Stomach (tissue), 9 donors: ENCODE results near the gene TRAF1. TPM values are rescaled to one million over a fixed set of nuclear protein-coding genes. Genes with fewer than 3 reads are reported as not detected.

Source experiments
- DNase-seq, 2 donors: peaks; one replicate each; pipeline versions ENCODE4 v3.0.0 to v3.0.0-alpha.2; 2013 to 2019
- H3K27ac ChIP-seq, 5 donors: fragments of 200-600 bp in 4 of 5; sonication (generic) in 4 of 5; one replicate each; pipeline ENCODE4 v1.5.1; 2013 to 2019; ENCODE audit warnings: mild to moderate bottlenecking in 1 of 5, moderate library complexity in 1 of 5
- H3K27me3 ChIP-seq, 3 donors: fragments of 200-600 bp; sonication (generic); one replicate each; pipeline ENCODE4 v1.5.1; 2017 to 2019; ENCODE audit warnings: mixed run types in 1 of 3
- H3K36me3 ChIP-seq, 4 donors: fragments of 200-600 bp; sonication (generic); 1 replicate in 3 of 4; 2 replicates in 1 of 4; pipeline ENCODE4 v1.5.1; 2016 to 2019
- H3K4me1 ChIP-seq, 4 donors: fragments of 200-600 bp; sonication (generic); one replicate each; pipeline ENCODE4 v1.5.1; 2016 to 2019
- H3K4me3 ChIP-seq, 4 donors: fragments of 200-600 bp; sonication (generic) in 3 of 4; one replicate each; pipeline ENCODE4 v1.5.1; 2016 to 2019; ENCODE audit warnings: mild to moderate bottlenecking in 1 of 4
- H3K9me3 ChIP-seq, 4 donors: fragments of 200-600 bp; sonication (generic); one replicate each; pipeline ENCODE4 v1.5.1; 2016 to 2019
- CTCF ChIP-seq, 7 experiments: fragments of 450-650 bp in 4 of 7; fragments of 200-600 bp in 3 of 7; sonication (generic) in 3 of 7; IDR thresholded peaks; one replicate each; pipeline ENCODE4 v1.5.1; 2016 to 2019; ENCODE audit warnings: antibody characterized with exemption in 7 of 7, control low read depth in 2 of 7, mild to moderate bottlenecking in 1 of 7
- EP300 ChIP-seq: sonication (generic); formaldehyde crosslinking; IDR thresholded peaks from one replicate; pipeline ENCODE4 v1.6.1; 2017; ENCODE audit warnings: antibody characterized with exemption
- POLR2A ChIP-seq, 4 donors: fragments of 450-650 bp; IDR thresholded peaks; one replicate each; pipeline ENCODE4 v1.6.1; 2016; ENCODE audit warnings: antibody characterized with exemption in 4 of 4, control low read depth in 2 of 4, mild to moderate bottlenecking in 1 of 4, moderate library complexity in 1 of 4
- POLR2AphosphoS5 ChIP-seq, 3 donors: sonication (generic); formaldehyde crosslinking; IDR thresholded peaks; one replicate each; pipeline ENCODE4 v1.6.1; 2016; ENCODE audit warnings: antibody characterized with exemption in 3 of 3
- WGBS, 5 donors: extraction: QIAGEN DNeasy Blood & Tissue Kit in 3 of 5; methylation state at CpG; one replicate each; pipeline versions ENCODE4 v1.1.5 to v1.1.7; 2013 to 2018; 5-methylcytosine and 5-hydroxymethylcytosine counted together
- intact Hi-C: fragments of 100-400 bp; cut with DNase I; formaldehyde crosslinking; loops from one replicate; pipeline ENCODE4 v1.15.1; 2023; ENCODE audit warnings: low total_unique reads
- polyA plus RNA-seq, 3 donors: library from polyadenylated mRNA; stranded (reverse); fragments of 200-250 nt; gene quantifications; one replicate each; pipeline ENCODE4 v1.2.3, GENCODE V29; 2013
- total RNA-seq, 5 donors: library from RNA; depleted of rRNA; stranded (reverse); fragments of >200 nt; gene quantifications; one replicate each; pipeline versions ENCODE4 v1.1.0 to v1.2.3, GENCODE V29; 2014 to 2016
- donor health status: healthy with polysubstance abuse.
- donor health status: Bipolar disorder and iron deficiency.
- donor health status: healthy.

The TRAF1 gene
- total and polyA plus RNA-seq, 8 donors, result 0.58 to 10.3 (median 3.2) TPM

- Histone ChIP-seq H3K27ac (peak overlapping the region; percentile 90 to 97 (median 92)), H3K36me3 (no peaks in the 10 kb centered on the region), H3K4me1 (peaks cover 21 to 74% (median 37%) of the 10 kb centered on the region in 4 donors), H3K9me3 (no peaks in the 10 kb centered on the region), H3K27me3 (no peaks in the 10 kb centered on the region), H3K4me3 (peak overlapping the region; percentile 63 to 85 (median 68))
- DNase-seq, result peak; percentile 83 to 91
- 0 to 1% (median 1%) methylated on average over 23 to 73 of the region's 73 CpGs for WGBS, 5 donors
- intact Hi-C loops, result loop anchor here (10.0 kb wide), 1 partner anchor 54 kb away; the partner anchor contains the start of gene PHF19
- TF ChIP-seq POLR2AphosphoS5 (IDR thresholded peaks at IDR 0.05) (peak; percentile 33 to 86 (median 73)), CTCF (IDR thresholded peaks at IDR 0.05) (peak in 2 of 7 experiments; percentile 16 to 35), EP300 (peak; percentile 44), POLR2A (IDR thresholded peaks at IDR 0.05) (peak in 1 of 4 donors; percentile 23)
Measured at GRCh38 chr9:120928483-120929228, 2.1 kb upstream of the TRAF1 start.

- WGBS, 5 donors, result 31 to 43% (median 33%) methylated on average over 14 of the region's 14 CpGs
- Histone ChIP-seq H3K9me3 (no peaks in the 10 kb centered on the region), H3K4me3 (peak overlapping the region; percentile 63 to 85 (median 68)), H3K4me1 (peaks cover 18 to 68% (median 38%) of the 10 kb centered on the region in 4 donors), H3K27ac (peak overlapping the region; percentile 90 to 97 (median 92)), H3K27me3 (no peaks in the 10 kb centered on the region), H3K36me3 (no peaks in the 10 kb centered on the region)
- TF ChIP-seq POLR2AphosphoS5 (IDR thresholded peaks at IDR 0.05), result no peak
- TF ChIP-seq EP300, result no peak
- intact Hi-C loops, result loop anchor here (10.0 kb wide), 1 partner anchor 53 kb away; the partner anchor contains the start of gene PHF19
- peak in 1 of 2 donors; percentile 51 for DNase-seq
Measured at GRCh38 chr9:120928015-120928482, 1.5 kb upstream of the TRAF1 start.

GRCh38 chr9:120927269-120928014 is 846 bp upstream of the TRAF1 start:
- WGBS, 5 donors, result 46 to 68% (median 62%) methylated on average over 7 to 8 of the region's 8 CpGs
- Histone ChIP-seq H3K9me3 (no peaks in the 10 kb centered on the region), H3K4me1 (peaks cover 18 to 70% (median 41%) of the 10 kb centered on the region in 4 donors), H3K27ac (peak overlapping the region in 4 of 5 donors; percentile 92 to 97 (median 92)), H3K27me3 (no peaks in the 10 kb centered on the region), H3K36me3 (no peaks in the 10 kb centered on the region), H3K4me3 (peak overlapping the region in 1 of 4 donors; percentile 85)
- no peak for DNase-seq
- intact Hi-C loops, result loop anchor here (10.0 kb wide), 1 partner anchor 53 kb away; the partner anchor contains the start of gene PHF19
- TF ChIP-seq EP300 (no peak), CTCF (IDR thresholded peaks at IDR 0.05) (no peak), POLR2A (IDR thresholded peaks at IDR 0.05) (no peak), POLR2AphosphoS5 (IDR thresholded peaks at IDR 0.05) (no peak)

- Histone ChIP-seq H3K36me3 (no peaks in the 10 kb centered on the region), H3K9me3 (no peaks in the 10 kb centered on the region), H3K4me1 (peaks cover 11 to 67% (median 39%) of the 10 kb centered on the region in 4 donors), H3K27me3 (no peaks in the 10 kb centered on the region), H3K27ac (peak overlapping the region; percentile 74 to 97 (median 92)), H3K4me3 (peak overlapping the region in 2 of 4 donors; percentile 11 to 25)
- WGBS, 5 donors, result 48 to 71% (median 63%) methylated on average over 8 to 13 of the region's 13 CpGs
- TF ChIP-seq POLR2A (IDR thresholded peaks at IDR 0.05) (no peak), CTCF (IDR thresholded peaks at IDR 0.05) (no peak), POLR2AphosphoS5 (IDR thresholded peaks at IDR 0.05) (peak in 2 of 3 donors; percentile 7 to 54), EP300 (no peak)
- intact Hi-C loops, result loop anchor here (10.0 kb wide), 1 partner anchor 51 kb away; the partner anchor contains the start of gene PHF19
- peak in 1 of 2 donors; percentile 38 for DNase-seq
Measured at GRCh38 chr9:120925535-120926396, 830 bp downstream of the TRAF1 start.
